Measurements from ENCODE around the gene SLC13A3.

DNA sequence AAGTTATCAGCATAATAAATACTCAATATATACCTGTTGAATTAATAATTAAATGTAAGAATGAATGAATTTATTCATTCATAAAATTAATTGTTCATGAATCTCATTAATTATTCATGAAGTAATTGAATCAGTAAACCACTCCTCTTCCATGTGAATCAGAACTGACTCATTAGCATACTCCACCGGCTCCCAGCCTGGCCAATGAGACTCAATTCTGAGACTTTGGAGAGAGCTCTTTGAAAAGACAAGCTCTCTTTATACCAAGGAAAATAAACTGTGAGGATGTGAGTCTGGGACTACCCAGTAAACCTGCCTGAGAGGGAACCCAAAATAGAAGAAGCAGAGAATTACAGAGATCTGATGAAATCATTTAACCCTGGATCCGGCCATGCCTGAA lies 49.8 kb upstream of the SLC13A3 start:
- TF ChIP-seq, protein P1, sequence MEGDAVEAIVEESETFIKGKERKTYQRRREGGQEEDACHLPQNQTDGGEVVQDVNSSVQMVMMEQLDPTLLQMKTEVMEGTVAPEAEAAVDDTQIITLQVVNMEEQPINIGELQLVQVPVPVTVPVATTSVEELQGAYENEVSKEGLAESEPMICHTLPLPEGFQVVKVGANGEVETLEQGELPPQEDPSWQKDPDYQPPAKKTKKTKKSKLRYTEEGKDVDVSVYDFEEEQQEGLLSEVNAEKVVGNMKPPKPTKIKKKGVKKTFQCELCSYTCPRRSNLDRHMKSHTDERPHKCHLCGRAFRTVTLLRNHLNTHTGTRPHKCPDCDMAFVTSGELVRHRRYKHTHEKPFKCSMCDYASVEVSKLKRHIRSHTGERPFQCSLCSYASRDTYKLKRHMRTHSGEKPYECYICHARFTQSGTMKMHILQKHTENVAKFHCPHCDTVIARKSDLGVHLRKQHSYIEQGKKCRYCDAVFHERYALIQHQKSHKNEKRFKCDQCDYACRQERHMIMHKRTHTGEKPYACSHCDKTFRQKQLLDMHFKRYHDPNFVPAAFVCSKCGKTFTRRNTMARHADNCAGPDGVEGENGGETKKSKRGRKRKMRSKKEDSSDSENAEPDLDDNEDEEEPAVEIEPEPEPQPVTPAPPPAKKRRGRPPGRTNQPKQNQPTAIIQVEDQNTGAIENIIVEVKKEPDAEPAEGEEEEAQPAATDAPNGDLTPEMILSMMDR (IDR thresholded peaks at IDR 0.05) = no peak
- TF ChIP-seq POLR2A (IDR thresholded peaks at IDR 0.05) = no peak
